GM12875 (cell line): ENCODE data around the gene MGRN1.
A peak's percentile ranks its signal among the peaks of the same experiment; 100 is the strongest.

Experiments used
- H3K4me3 ChIP-seq: one replicate; pipeline ENCODE4 v1.5.1; 2011; ENCODE audit warnings: low read depth, low read length, control low read depth
- CTCF ChIP-seq: IDR thresholded peaks from 2 replicates; pipeline ENCODE4 v1.5.1; 2011; ENCODE audit warnings: low read depth, mild to moderate bottlenecking, control low read depth, inconsistent platforms, low read length, moderate library complexity, borderline replicate concordance; ENCODE audit not compliant: insufficient read depth

MGRN1 gene

GRCh38 chr16:4689864-4690704 lies 65.5 kb downstream of the MGRN1 start:
- no peak for TF ChIP-seq CTCF
- no peak overlapping the region for H3K4me3 ChIP-seq

GRCh38 chr16:4690946-4691665 lies 66.5 kb downstream of the MGRN1 start:
- no peak for TF ChIP-seq CTCF
- no peak overlapping the region for H3K4me3 ChIP-seq

- no peak overlapping the region for H3K4me3 ChIP-seq
- no peak for TF ChIP-seq CTCF
Measured at GRCh38 chr16:4691666-4692412, 67.2 kb downstream of the MGRN1 start.

GRCh38 chr16:4692460-4693295 lies 68.1 kb downstream of the MGRN1 start:
- no peak for TF ChIP-seq CTCF
- peak overlapping the region; percentile 72 for H3K4me3 ChIP-seq

- TF ChIP-seq CTCF: no peak
Measured at GRCh38 chr16:4693296-4693955, 68.8 kb downstream of the MGRN1 start, which contains the start of gene NUDT16L1. NUDT16L1 (plus strand) TSS chr16:4693562; CDS start chr16:4693727, 165 bp downstream.

More at GRCh38 chr16:4693296-4693955, 68.8 kb downstream of the MGRN1 start, which contains the start of gene NUDT16L1:
- peak within 1 kb of the TSS; percentile 98 for H3K4me3 ChIP-seq
